Testis (tissue), 3 donors: ENCODE data around the gene APRT. TPM values are rescaled to one million over a fixed set of nuclear protein-coding genes. Genes with fewer than 3 reads are reported as not detected.

Experiments
- DNase-seq: peaks from one replicate; pipeline ENCODE4 v3.0.0-alpha.2; 2019
- H3K27ac ChIP-seq, 2 donors: fragments of 200-600 bp; sonication (generic); one replicate each; pipeline ENCODE4 v1.5.1; 2019
- H3K27me3 ChIP-seq: fragments of 200-600 bp; sonication (generic); one replicate; pipeline ENCODE4 v1.5.1; 2019
- H3K36me3 ChIP-seq: fragments of 200-600 bp; sonication (generic); one replicate; pipeline ENCODE4 v1.5.1; 2017; ENCODE audit warnings: low read depth; ENCODE audit errors: missing control alignments
- H3K4me1 ChIP-seq: fragments of 200-600 bp; sonication (generic); one replicate; pipeline ENCODE4 v1.5.1; 2019
- H3K4me3 ChIP-seq, 2 donors: fragments of 200-600 bp; sonication (generic); one replicate each; pipeline ENCODE4 v1.5.1; 2017 to 2019
- H3K9me3 ChIP-seq: fragments of 200-600 bp; sonication (generic); one replicate; pipeline ENCODE4 v1.5.1; 2017
- CTCF ChIP-seq, 3 experiments: fragments of 450-650 bp in 2 of 3; fragments of 200-600 bp in 1 of 3; sonication (generic) in 1 of 3; IDR thresholded peaks; one replicate each; pipeline ENCODE4 v1.5.1; 2016 to 2019; ENCODE audit warnings: antibody characterized with exemption in 3 of 3, mild to moderate bottlenecking in 2 of 3, moderate library complexity in 1 of 3
- POLR2A ChIP-seq: fragments of 450-650 bp; IDR thresholded peaks from one replicate; pipeline ENCODE4 v1.6.1; 2017; ENCODE audit warnings: antibody characterized with exemption, mild to moderate bottlenecking, moderate library complexity
- WGBS, 2 donors: methylation state at CpG; one replicate each; pipeline ENCODE4 v1.1.5; 2018; 5-methylcytosine and 5-hydroxymethylcytosine counted together
- intact Hi-C: fragments of 100-400 bp; cut with DNase I; formaldehyde crosslinking; loops from one replicate; pipeline ENCODE4 v1.15.1; 2023; ENCODE audit warnings: low total_unique reads
- polyA plus RNA-seq: library from polyadenylated mRNA; stranded (reverse); fragments of 350-450 nt; fragmentation: Illumina TruSeq; extraction: RNeasy Lipid Tissue Mini Kit (QIAGEN cat#74804); gene quantifications from one replicate; pipeline ENCODE4 v1.2.3, GENCODE V29; 2014; ENCODE audit warnings: low read depth, low replicate concordance; ENCODE audit not compliant: insufficient read depth
- total RNA-seq, 2 donors: library from RNA; depleted of rRNA; stranded (reverse); fragments of >200 nt; gene quantifications; one replicate each; pipeline ENCODE4 v1.2.3, GENCODE V29; 2016

APRT gene
- total and polyA plus RNA-seq, 3 donors from 2014 or later = 62.1 to 86.0 (median 82.1) TPM

- H3K27ac ChIP-seq = no peak overlapping the region
- H3K4me3 ChIP-seq = no peak overlapping the region
- TF ChIP-seq POLR2A (no peak), CTCF (IDR thresholded peaks at IDR 0.05) (no peak)
- peaks cover 12% of the 10 kb centered on the region for H3K4me1 ChIP-seq
- intact Hi-C loops = loop anchor here (5.0 kb wide), 1 partner anchor 38 kb away; no protein-coding TSS in a partner anchor
- H3K36me3 ChIP-seq = no peaks in the 10 kb centered on the region
- WGBS, 2 donors = 71 to 87% methylated on average over 9 to 13 of the region's 13 CpGs
- no peaks in the 10 kb centered on the region for H3K27me3 ChIP-seq
- H3K9me3 ChIP-seq = no peaks in the 10 kb centered on the region
- no peak for DNase-seq
Observed at GRCh38 chr16:88780142-88781062, 31.3 kb downstream of the APRT start.

- no peaks in the 10 kb centered on the region for H3K9me3 ChIP-seq
- intact Hi-C loops = loop anchor here (5.0 kb wide), 1 partner anchor 37 kb away; no protein-coding TSS in a partner anchor
- no peak overlapping the region for H3K27ac ChIP-seq
- no peaks in the 10 kb centered on the region for H3K27me3 ChIP-seq
- peaks cover 12% of the 10 kb centered on the region for H3K4me1 ChIP-seq
- TF ChIP-seq POLR2A = no peak
- TF ChIP-seq CTCF (IDR thresholded peaks at IDR 0.05) = no peak
- WGBS, 2 donors = 48 to 54% methylated on average over 3 to 32 of the region's 34 CpGs
- no peak overlapping the region for H3K4me3 ChIP-seq
- no peak for DNase-seq
- no peaks in the 10 kb centered on the region for H3K36me3 ChIP-seq
Observed at GRCh38 chr16:88779406-88780141, 32.2 kb downstream of the APRT start.

- no peaks in the 10 kb centered on the region for H3K36me3 ChIP-seq
- H3K9me3 ChIP-seq = no peaks in the 10 kb centered on the region
- no peaks in the 10 kb centered on the region for H3K27me3 ChIP-seq
- 77 to 90% methylated on average over 15 to 30 of the region's 30 CpGs for WGBS, 2 donors
- DNase-seq = no peak
- peaks cover 15% of the 10 kb centered on the region for H3K4me1 ChIP-seq
- no peak overlapping the region for H3K4me3 ChIP-seq
- no peak for TF ChIP-seq POLR2A
- TF ChIP-seq CTCF (IDR thresholded peaks at IDR 0.05) = no peak
- intact Hi-C loops = no loop called here
- no peak overlapping the region for H3K27ac ChIP-seq
Observed at GRCh38 chr16:88778541-88779065, 33.1 kb downstream of the APRT start.

GRCh38 chr16:88778271-88778525, 33.5 kb downstream of the APRT start:
- no peak overlapping the region for H3K27ac ChIP-seq
- no peaks in the 10 kb centered on the region for H3K27me3 ChIP-seq
- no peaks in the 10 kb centered on the region for H3K36me3 ChIP-seq
- WGBS, 2 donors = 80 to 100% methylated on average over 1 to 7 of the region's 7 CpGs
- no peak for DNase-seq
- intact Hi-C loops = no loop called here
- no peak for TF ChIP-seq CTCF (IDR thresholded peaks at IDR 0.05)
- TF ChIP-seq POLR2A = no peak
- no peaks in the 10 kb centered on the region for H3K9me3 ChIP-seq
- H3K4me1 ChIP-seq = peaks cover 20% of the 10 kb centered on the region
- H3K4me3 ChIP-seq = no peak overlapping the region
